Thoracic aorta (tissue), 2 donors: ENCODE data around the gene PDE4B. TPM values are rescaled to one million over a fixed set of nuclear protein-coding genes. Genes with fewer than 3 reads are reported as not detected.

Experiments
- ATAC-seq: fragments of 150-250 bp; one replicate; pipeline ENCODE4 v1.8.0; 2017; ENCODE audit warnings: low read depth; ENCODE audit not compliant: insufficient number of reproducible peaks, low FRiP score
- DNase-seq: peaks from one replicate; pipeline ENCODE4 v3.0.0-alpha.2; 2020; ENCODE audit warnings: low spot score
- H3K27ac ChIP-seq, 2 donors: fragments of 200-600 bp; sonication (generic); 1 replicate in 1 of 2; 2 replicates in 1 of 2; pipeline ENCODE4 v1.5.1; 2016; ENCODE audit warnings: mild to moderate bottlenecking in 2 of 2, moderate library complexity in 2 of 2
- H3K27me3 ChIP-seq: fragments of 200-600 bp; sonication (generic); replicated peaks from 2 replicates; pipeline ENCODE4 v1.6.0; 2016; ENCODE audit warnings: mild to moderate bottlenecking; ENCODE audit not compliant: insufficient read depth
- H3K36me3 ChIP-seq: fragments of 200-600 bp; sonication (generic); one replicate; pipeline ENCODE4 v1.5.1; 2016
- H3K4me1 ChIP-seq, 2 donors: fragments of 200-600 bp; sonication (generic); 1 replicate in 1 of 2; 2 replicates in 1 of 2; pipeline versions ENCODE4 v1.5.1 to v1.6.0; 2016; ENCODE audit warnings: low read depth in 2 of 2, mild to moderate bottlenecking in 1 of 2; ENCODE audit not compliant: control insufficient read depth in 1 of 2
- H3K4me3 ChIP-seq: fragments of 200-600 bp; sonication (generic); 2 replicates; pipeline ENCODE4 v1.5.1; 2016; ENCODE audit warnings: mild to moderate bottlenecking
- H3K9me3 ChIP-seq: fragments of 200-600 bp; sonication (generic); 2 replicates; pipeline ENCODE4 v1.5.1; 2016
- CTCF ChIP-seq: fragments of 200-600 bp; sonication (generic); IDR thresholded peaks from one replicate; pipeline ENCODE4 v1.5.1; 2019; ENCODE audit warnings: antibody characterized with exemption
- total RNA-seq, 2 donors: library from RNA; depleted of rRNA; stranded (reverse); fragments of >200 nt; gene quantifications; one replicate each; pipeline versions ENCODE4 v1.1.0 to v1.2.3, GENCODE V29; 2016

PDE4B gene
- total RNA-seq, 2 donors from 2014 or later: 29.0 to 42.4 TPM

GRCh38 chr1:66397192-66397591 lies 604.5 kb downstream of the PDE4B start:
- DNase-seq: no peak
- Histone ChIP-seq H3K4me3 (no peak overlapping the region), H3K27ac (no peak overlapping the region), H3K27me3 (no peaks in the 10 kb centered on the region), H3K4me1 (peaks cover 0 to 12% of the 10 kb centered on the region in 2 donors), H3K36me3 (no peaks in the 10 kb centered on the region), H3K9me3 (no peaks in the 10 kb centered on the region)
- TF ChIP-seq CTCF: no peak
- no peak for ATAC-seq

- no peak overlapping the region for H3K4me3 ChIP-seq
- peaks cover 5 to 30% of the 10 kb centered on the region in 2 donors for H3K4me1 ChIP-seq
- H3K27me3 ChIP-seq: no peaks in the 10 kb centered on the region
- no peak for TF ChIP-seq CTCF
- H3K36me3 ChIP-seq: no peaks in the 10 kb centered on the region
- H3K9me3 ChIP-seq: no peaks in the 10 kb centered on the region
- no peak for ATAC-seq
- H3K27ac ChIP-seq: no peak overlapping the region
- DNase-seq: no peak
These were observed 607.3 kb downstream of the PDE4B start for GRCh38 chr1:66399888-66400529.

GRCh38 chr1:66400660-66401059 lies 608.0 kb downstream of the PDE4B start:
- Histone ChIP-seq H3K27ac (no peak overlapping the region), H3K36me3 (no peaks in the 10 kb centered on the region), H3K4me3 (no peak overlapping the region), H3K27me3 (no peaks in the 10 kb centered on the region), H3K9me3 (no peaks in the 10 kb centered on the region), H3K4me1 (peaks cover 5 to 25% of the 10 kb centered on the region in 2 donors)
- no peak for ATAC-seq
- TF ChIP-seq CTCF: no peak
- no peak for DNase-seq

- Histone ChIP-seq H3K4me1 (peaks cover 5 to 24% of the 10 kb centered on the region in 2 donors), H3K36me3 (no peaks in the 10 kb centered on the region), H3K27me3 (no peaks in the 10 kb centered on the region), H3K27ac (no peak overlapping the region), H3K9me3 (no peaks in the 10 kb centered on the region), H3K4me3 (no peak overlapping the region)
- no peak for TF ChIP-seq CTCF
- DNase-seq (no peak), ATAC-seq (no peak)
These were observed 608.5 kb downstream of the PDE4B start for GRCh38 chr1:66401244-66401643.

- H3K36me3 ChIP-seq: no peaks in the 10 kb centered on the region
- H3K9me3 ChIP-seq: no peaks in the 10 kb centered on the region
- H3K27me3 ChIP-seq: no peaks in the 10 kb centered on the region
- peak; percentile 28 for DNase-seq
- TF ChIP-seq CTCF: no peak
- no peak for ATAC-seq
- peaks cover 5 to 24% of the 10 kb centered on the region in 2 donors for H3K4me1 ChIP-seq
- H3K27ac ChIP-seq: no peak overlapping the region
- peak overlapping the region; percentile 16 for H3K4me3 ChIP-seq
These were observed 609.5 kb downstream of the PDE4B start for GRCh38 chr1:66402194-66402593.
